Measurements from ENCODE around the gene PLCG1.

Gene PLCG1

GRCh38 chr20:41213150-41213820 lies 75.9 kb downstream of the PLCG1 start:
- DNase-seq (ENCODE audit: low spot score): no peak
- TF ChIP-seq CTCF (IDR thresholded peaks at IDR 0.05; ENCODE audit: extremely low read depth, missing control alignments): no peak

- no peak for TF ChIP-seq CTCF (IDR thresholded peaks at IDR 0.05; ENCODE audit: extremely low read depth, missing control alignments)
- DNase-seq (ENCODE audit: low spot score): no peak
Observed at GRCh38 chr20:41214202-41214601, 76.9 kb downstream of the PLCG1 start.

- DNase-seq (ENCODE audit: low spot score): no peak
- TF ChIP-seq CTCF (IDR thresholded peaks at IDR 0.05; ENCODE audit: extremely low read depth, missing control alignments): no peak
Observed at GRCh38 chr20:41214666-41215065, 77.3 kb downstream of the PLCG1 start.

- no peak for DNase-seq (ENCODE audit: low spot score)
- TF ChIP-seq CTCF (IDR thresholded peaks at IDR 0.05; ENCODE audit: extremely low read depth, missing control alignments): no peak
Observed at GRCh38 chr20:41217422-41217821, 80.1 kb downstream of the PLCG1 start.

- TF ChIP-seq CTCF (IDR thresholded peaks at IDR 0.05; ENCODE audit: extremely low read depth, missing control alignments): no peak
Observed at GRCh38 chr20:41218466-41218865, 81.1 kb downstream of the PLCG1 start.

GRCh38 chr20:41219824-41220223 lies 82.5 kb downstream of the PLCG1 start:
- TF ChIP-seq CTCF (IDR thresholded peaks at IDR 0.05; ENCODE audit: extremely low read depth, missing control alignments): no peak

More at GRCh38 chr20:41218466-41218865, 81.1 kb downstream of the PLCG1 start:
- DNase-seq (ENCODE audit: low spot score): no peak

GRCh38 chr20:41221614-41222218 lies 84.4 kb downstream of the PLCG1 start:
- TF ChIP-seq CTCF (IDR thresholded peaks at IDR 0.05; ENCODE audit: extremely low read depth, missing control alignments): no peak
- DNase-seq (ENCODE audit: low spot score): no peak

More at GRCh38 chr20:41219824-41220223, 82.5 kb downstream of the PLCG1 start:
- DNase-seq (ENCODE audit: low spot score): no peak

Data from GM20000 (cell line).